Keratinocyte (primary cell): ENCODE measurements around the gene KRT25.

ENCODE experiments used
- CTCF ChIP-seq, 3 experiments: IDR thresholded peaks in 1 of 3; conservative IDR thresholded peaks in 1 of 3; optimal IDR thresholded peaks in 1 of 3; 2 replicates in 2 of 3; 3 replicates in 1 of 3; pipeline versions ENCODE3 to v1.5.1; 2011; ENCODE audit warnings: low read length in 3 of 3, mild to moderate bottlenecking in 3 of 3, moderate library complexity in 2 of 3, control low read depth in 1 of 3, inconsistent platforms in 1 of 3; ENCODE audit not compliant: insufficient read depth in 2 of 3; ENCODE audit errors: extremely low read depth in 1 of 3
- EZH2 ChIP-seq: IDR thresholded peaks from one replicate; pipeline ENCODE4 v1.6.1; 2012; ENCODE audit warnings: inconsistent platforms, mild to moderate bottlenecking, low read length, moderate library complexity

DNA sequence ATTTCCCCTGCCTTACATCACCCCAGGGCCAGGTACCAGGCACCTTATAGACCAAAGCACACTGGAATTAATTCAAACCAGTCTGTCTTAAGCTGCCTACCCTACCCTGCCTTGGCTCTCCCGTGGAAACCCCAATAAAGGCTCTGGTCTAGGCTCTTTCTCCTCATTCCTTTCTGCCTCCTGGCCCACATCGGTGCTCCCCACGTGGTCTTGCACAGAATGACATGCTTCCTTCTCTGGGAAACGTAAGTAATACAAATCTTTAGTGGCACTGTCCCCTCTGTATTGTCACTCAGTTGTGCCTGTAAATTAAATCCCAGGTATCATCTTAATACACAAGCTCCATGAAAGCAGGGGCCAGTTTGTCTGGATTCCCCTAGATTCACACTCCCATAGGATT lies 16.6 kb downstream of the KRT25 start:
- TF ChIP-seq CTCF (optimal IDR thresholded peaks at IDR 0.05 in 1 of 3, IDR thresholded peaks at IDR 0.05 in 1 of 3, conservative IDR thresholded peaks at IDR 0.05 in 1 of 3; ENCODE audit: extremely low read depth in 1 of 3, insufficient read depth in 2 of 3, low read length in 3 of 3): no peak
- no peak for TF ChIP-seq EZH2
